Rectal smooth muscle tissue (tissue), 1 donor: ENCODE measurements around the gene LRP5.

Experiments used
- H3K27ac ChIP-seq: one replicate; pipeline ENCODE4 v1.7.0; 2013; ENCODE audit warnings: low read depth, low read length, inconsistent platforms
- H3K27me3 ChIP-seq: one replicate; pipeline ENCODE4 v1.7.0; 2013; ENCODE audit warnings: low read length; ENCODE audit not compliant: control insufficient read depth, insufficient read depth
- H3K36me3 ChIP-seq: one replicate; pipeline ENCODE4 v1.7.0; 2013; ENCODE audit warnings: low read length; ENCODE audit not compliant: control insufficient read depth, insufficient read depth
- H3K4me1 ChIP-seq: one replicate; pipeline ENCODE4 v1.7.0; 2013; ENCODE audit warnings: low read length; ENCODE audit not compliant: control insufficient read depth, insufficient read depth
- H3K4me3 ChIP-seq: one replicate; pipeline ENCODE4 v1.7.0; 2013; ENCODE audit warnings: low read length
- H3K9ac ChIP-seq: one replicate; pipeline ENCODE4 v1.7.0; 2013; ENCODE audit warnings: low read length

The LRP5 gene

DNA sequence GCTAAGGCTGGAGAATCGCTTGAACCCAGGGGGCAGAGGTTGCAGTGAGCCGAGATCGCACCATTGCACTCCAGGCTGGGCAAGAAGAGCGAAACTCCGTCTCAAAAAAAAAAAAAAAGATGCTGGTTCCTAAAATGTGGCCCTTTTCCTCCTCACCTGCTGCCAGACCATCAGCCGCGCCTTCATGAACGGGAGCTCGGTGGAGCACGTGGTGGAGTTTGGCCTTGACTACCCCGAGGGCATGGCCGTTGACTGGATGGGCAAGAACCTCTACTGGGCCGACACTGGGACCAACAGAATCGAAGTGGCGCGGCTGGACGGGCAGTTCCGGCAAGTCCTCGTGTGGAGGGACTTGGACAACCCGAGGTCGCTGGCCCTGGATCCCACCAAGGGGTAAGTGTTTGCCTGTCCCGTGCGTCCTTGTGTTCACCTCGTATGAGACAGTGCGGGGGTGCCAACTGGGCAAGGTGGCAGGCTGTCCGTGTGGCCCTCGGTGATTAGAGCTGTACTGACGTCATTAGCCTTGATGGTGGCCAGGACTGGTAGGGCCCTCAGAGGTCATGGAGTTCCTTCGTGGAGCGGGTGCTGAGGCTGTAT, 97.5 kb downstream of the LRP5 start:
- peaks cover 2% of the 10 kb centered on the region for H3K27me3 ChIP-seq
- H3K9ac ChIP-seq: no peak overlapping the region
- no peak overlapping the region for H3K27ac ChIP-seq
- H3K36me3 ChIP-seq: peaks cover 22% of the 10 kb centered on the region
- H3K4me3 ChIP-seq: no peak overlapping the region
- no peaks in the 10 kb centered on the region for H3K4me1 ChIP-seq

DNA sequence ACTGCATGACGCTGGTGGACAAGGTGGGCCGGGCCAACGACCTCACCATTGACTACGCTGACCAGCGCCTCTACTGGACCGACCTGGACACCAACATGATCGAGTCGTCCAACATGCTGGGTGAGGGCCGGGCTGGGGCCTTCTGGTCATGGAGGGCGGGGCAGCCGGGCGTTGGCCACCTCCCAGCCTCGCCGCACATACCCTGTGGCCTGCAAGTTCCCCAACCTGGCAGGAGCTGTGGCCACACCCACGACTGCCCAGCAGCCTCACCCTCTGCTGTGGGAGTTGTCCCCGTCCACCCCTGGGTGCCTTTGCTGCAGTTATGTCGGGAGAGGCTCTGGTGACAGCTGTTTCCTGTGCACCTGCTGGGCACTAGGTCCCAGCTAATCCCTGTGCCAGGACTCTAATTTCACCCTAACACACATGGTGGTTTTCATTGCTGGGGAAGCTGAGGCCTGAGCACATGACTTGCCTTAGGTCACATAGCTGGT, 99.2 kb downstream of the LRP5 start:
- no peak overlapping the region for H3K9ac ChIP-seq
- no peaks in the 10 kb centered on the region for H3K27me3 ChIP-seq
- H3K4me1 ChIP-seq: no peaks in the 10 kb centered on the region
- peaks cover 27% of the 10 kb centered on the region for H3K36me3 ChIP-seq
- no peak overlapping the region for H3K27ac ChIP-seq
- no peak overlapping the region for H3K4me3 ChIP-seq

DNA sequence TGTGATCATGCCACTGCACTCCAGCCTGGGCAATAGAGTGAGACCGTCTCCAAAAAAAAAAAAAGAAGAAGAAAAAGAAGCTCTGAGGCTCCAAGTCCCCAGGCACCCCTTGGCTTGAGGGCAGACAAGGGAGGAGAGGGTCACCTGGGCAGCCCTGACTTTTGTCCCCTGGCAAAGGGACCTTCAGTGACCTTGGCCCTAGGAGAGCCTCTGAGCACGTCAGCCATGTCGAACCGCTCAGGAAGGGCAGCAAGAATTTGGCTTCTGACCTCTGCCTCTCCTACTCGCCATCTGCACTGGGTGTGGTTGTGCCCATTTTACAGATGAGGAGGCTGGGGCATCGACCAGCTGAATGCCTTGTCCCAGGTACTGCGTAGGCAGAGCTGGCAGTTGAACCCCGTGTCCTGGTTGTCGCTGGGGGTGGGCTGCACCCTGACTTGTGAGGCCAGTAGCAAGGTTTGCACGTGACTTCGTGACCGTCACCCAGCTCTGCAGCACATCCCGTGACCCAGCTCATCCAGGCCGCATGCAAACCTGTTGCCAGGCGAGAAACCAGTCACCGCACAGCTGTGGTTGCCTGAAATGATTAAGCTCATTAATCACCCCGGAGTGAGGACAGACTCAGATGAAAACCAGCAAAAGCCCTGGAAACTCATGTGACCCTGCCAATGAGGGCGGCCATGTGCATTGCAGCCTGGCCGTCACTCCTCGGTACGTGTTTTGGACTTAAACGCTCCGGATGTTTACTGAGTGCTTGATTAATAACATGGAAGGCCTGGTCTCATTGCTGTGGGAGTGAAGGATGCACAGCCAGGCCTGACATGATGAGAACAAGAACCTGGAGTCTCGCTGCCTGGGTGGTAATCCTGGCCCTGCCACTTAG, 100.4 kb downstream of the LRP5 start:
- H3K4me3 ChIP-seq: no peak overlapping the region
- no peaks in the 10 kb centered on the region for H3K4me1 ChIP-seq
- H3K9ac ChIP-seq: no peak overlapping the region
- H3K27me3 ChIP-seq: no peaks in the 10 kb centered on the region
- peaks cover 29% of the 10 kb centered on the region for H3K36me3 ChIP-seq
- H3K27ac ChIP-seq: no peak overlapping the region

DNA sequence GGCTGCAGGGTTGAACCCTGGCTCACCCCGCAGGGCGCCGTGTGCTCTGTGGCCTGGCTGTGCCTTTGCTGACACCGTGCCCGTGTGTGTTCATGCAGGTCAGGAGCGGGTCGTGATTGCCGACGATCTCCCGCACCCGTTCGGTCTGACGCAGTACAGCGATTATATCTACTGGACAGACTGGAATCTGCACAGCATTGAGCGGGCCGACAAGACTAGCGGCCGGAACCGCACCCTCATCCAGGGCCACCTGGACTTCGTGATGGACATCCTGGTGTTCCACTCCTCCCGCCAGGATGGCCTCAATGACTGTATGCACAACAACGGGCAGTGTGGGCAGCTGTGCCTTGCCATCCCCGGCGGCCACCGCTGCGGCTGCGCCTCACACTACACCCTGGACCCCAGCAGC, 101.2 kb downstream of the LRP5 start:
- Histone ChIP-seq H3K4me3 (no peak overlapping the region), H3K27ac (no peak overlapping the region), H3K36me3 (peaks cover 31% of the 10 kb centered on the region), H3K9ac (no peak overlapping the region), H3K4me1 (no peaks in the 10 kb centered on the region), H3K27me3 (no peaks in the 10 kb centered on the region)

DNA sequence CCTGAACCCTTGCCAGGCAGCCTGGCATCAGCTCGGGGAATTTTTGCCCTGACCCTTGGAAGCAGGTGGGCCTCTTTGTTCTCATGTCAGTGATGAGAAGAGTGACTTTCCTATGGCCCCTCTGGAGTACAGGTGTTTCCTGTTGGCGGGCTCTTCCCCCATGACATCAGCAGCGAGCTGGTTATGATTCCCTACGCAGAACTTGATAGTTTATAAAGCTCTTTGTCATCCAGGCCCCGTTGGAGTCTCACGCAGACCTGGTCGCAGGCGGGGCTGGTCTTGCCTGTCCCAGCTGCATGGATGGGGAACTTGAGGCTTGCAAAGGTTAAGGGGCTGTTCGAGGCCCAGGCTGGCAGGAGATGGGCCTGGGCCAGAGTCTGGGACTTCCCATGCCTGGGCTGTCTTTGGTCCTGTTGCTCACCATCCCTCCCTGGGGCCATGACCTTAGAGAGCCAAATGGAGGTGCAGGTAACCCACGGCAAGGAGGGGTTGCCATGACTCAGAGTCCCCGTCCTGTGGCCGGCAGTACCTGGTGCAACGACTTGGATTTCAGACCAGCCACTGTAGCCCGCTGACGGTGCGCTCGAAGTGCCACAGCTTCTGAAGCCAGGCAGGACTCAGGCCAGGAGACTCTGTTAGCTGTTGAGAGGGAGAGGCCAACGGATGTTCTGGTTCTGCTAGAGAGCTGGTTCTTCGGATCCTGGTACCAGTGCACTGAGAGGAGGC, 102.3 kb downstream of the LRP5 start:
- no peak overlapping the region for H3K27ac ChIP-seq
- H3K4me3 ChIP-seq: no peak overlapping the region
- H3K9ac ChIP-seq: no peak overlapping the region
- H3K27me3 ChIP-seq: no peaks in the 10 kb centered on the region
- H3K4me1 ChIP-seq: no peaks in the 10 kb centered on the region
- H3K36me3 ChIP-seq: peaks cover 31% of the 10 kb centered on the region

DNA sequence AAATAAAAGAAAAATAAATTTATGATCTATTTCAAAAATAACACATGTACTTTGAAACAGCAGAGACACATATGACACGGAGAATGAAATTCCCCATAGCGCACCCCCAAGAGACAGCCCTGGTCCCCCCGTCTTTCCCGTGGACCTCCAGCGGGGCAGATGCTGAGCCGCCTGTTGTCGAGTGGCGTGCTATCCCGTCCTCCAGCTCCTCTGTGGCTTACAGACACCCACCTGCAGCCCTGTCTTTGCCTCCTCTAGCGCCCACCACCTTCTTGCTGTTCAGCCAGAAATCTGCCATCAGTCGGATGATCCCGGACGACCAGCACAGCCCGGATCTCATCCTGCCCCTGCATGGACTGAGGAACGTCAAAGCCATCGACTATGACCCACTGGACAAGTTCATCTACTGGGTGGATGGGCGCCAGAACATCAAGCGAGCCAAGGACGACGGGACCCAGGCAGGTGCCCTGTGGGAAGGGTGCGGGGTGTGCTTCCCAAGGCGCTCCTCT, 103.7 kb downstream of the LRP5 start:
- no peak overlapping the region for H3K27ac ChIP-seq
- H3K4me1 ChIP-seq: no peaks in the 10 kb centered on the region
- H3K9ac ChIP-seq: no peak overlapping the region
- H3K27me3 ChIP-seq: no peaks in the 10 kb centered on the region
- H3K36me3 ChIP-seq: peaks cover 31% of the 10 kb centered on the region
- no peak overlapping the region for H3K4me3 ChIP-seq

DNA sequence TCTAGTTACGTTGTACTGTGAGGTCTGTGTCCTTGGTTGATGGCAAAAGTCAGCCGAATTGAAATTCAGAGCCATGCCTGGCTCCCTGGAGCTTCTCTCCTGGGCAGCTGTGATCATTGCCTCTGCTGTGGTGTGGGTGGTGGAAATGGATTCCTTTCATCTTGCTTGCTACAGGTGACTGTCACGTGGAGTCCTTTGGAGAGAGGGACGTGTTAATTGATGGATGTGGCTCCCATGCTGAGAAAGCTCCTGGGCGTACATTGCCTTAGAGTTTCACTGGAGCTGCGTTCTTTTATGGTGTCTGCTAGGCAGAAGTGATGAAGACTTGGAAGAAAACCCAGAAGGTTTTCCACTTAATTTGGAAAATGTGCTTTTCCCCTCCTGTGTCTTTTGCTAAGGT, 106.3 kb downstream of the LRP5 start:
- Histone ChIP-seq H3K4me3 (no peak overlapping the region), H3K4me1 (no peaks in the 10 kb centered on the region), H3K36me3 (peaks cover 24% of the 10 kb centered on the region), H3K27ac (no peak overlapping the region), H3K9ac (no peak overlapping the region), H3K27me3 (no peaks in the 10 kb centered on the region)

DNA sequence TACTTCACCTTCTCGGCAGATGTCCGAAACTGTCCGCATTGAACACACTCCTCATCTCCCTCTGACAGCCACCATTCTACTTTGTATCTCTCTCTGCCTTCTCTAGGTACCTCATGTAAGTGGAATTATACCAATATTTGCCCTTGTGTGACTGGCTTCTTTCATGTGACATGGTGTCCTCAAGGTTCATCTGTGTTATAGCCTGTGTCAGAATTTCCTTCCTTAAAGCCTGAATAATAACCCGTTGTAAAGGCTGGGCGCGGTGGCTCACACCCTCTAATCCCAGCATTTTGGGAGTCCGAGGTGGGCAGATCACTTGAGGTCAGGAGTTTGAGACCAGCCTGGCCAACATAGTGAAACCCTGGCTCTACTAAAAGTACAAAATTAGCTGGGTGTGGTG, 107.8 kb downstream of the LRP5 start:
- Histone ChIP-seq H3K36me3 (peaks cover 20% of the 10 kb centered on the region), H3K27ac (no peak overlapping the region), H3K4me3 (no peak overlapping the region), H3K4me1 (no peaks in the 10 kb centered on the region), H3K9ac (no peak overlapping the region), H3K27me3 (no peaks in the 10 kb centered on the region)

DNA sequence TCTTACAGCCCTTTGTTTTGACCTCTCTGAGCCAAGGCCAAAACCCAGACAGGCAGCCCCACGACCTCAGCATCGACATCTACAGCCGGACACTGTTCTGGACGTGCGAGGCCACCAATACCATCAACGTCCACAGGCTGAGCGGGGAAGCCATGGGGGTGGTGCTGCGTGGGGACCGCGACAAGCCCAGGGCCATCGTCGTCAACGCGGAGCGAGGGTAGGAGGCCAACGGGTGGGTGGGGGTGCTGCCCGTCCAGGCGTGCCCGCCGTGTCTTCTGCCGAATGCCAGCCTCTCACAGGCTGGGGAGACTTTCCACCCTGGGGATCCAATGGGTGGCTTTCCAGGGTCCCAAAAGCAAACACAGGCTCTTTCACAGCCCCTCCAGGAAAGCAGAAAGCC, 111.1 kb downstream of the LRP5 start:
- H3K27ac ChIP-seq: no peak overlapping the region
- H3K9ac ChIP-seq: no peak overlapping the region
- peaks cover 30% of the 10 kb centered on the region for H3K36me3 ChIP-seq
- H3K27me3 ChIP-seq: no peaks in the 10 kb centered on the region
- H3K4me3 ChIP-seq: no peak overlapping the region
- H3K4me1 ChIP-seq: no peaks in the 10 kb centered on the region

DNA sequence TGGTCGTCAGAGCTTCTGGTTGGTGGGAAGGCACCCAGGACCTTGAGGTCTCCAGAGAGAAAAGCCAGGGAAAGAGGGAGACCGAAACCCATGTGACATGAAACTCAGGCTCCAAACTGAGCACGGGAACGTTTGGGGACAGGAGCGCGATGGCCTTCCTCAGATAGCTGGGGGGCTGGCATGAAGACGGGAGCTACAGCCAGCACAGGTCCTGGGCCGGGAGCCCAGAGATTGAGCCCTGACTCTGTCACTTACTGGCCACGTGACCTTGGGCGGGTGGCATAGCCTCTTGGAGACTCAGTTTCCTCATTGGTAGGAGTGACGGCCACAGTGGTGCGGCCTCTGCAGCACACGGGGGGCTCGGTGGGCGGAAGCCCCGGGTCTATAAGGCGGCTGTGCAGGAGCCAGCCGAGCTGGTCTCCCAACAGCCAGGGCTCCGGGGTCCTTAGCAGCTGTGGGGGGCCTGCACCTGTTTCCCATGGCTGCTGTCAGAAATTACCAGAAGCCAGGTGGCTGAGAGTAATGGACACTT, 111.8 kb downstream of the LRP5 start:
- Histone ChIP-seq H3K36me3 (peaks cover 32% of the 10 kb centered on the region), H3K4me3 (no peak overlapping the region), H3K9ac (no peak overlapping the region), H3K4me1 (no peaks in the 10 kb centered on the region), H3K27ac (no peak overlapping the region), H3K27me3 (no peaks in the 10 kb centered on the region)

DNA sequence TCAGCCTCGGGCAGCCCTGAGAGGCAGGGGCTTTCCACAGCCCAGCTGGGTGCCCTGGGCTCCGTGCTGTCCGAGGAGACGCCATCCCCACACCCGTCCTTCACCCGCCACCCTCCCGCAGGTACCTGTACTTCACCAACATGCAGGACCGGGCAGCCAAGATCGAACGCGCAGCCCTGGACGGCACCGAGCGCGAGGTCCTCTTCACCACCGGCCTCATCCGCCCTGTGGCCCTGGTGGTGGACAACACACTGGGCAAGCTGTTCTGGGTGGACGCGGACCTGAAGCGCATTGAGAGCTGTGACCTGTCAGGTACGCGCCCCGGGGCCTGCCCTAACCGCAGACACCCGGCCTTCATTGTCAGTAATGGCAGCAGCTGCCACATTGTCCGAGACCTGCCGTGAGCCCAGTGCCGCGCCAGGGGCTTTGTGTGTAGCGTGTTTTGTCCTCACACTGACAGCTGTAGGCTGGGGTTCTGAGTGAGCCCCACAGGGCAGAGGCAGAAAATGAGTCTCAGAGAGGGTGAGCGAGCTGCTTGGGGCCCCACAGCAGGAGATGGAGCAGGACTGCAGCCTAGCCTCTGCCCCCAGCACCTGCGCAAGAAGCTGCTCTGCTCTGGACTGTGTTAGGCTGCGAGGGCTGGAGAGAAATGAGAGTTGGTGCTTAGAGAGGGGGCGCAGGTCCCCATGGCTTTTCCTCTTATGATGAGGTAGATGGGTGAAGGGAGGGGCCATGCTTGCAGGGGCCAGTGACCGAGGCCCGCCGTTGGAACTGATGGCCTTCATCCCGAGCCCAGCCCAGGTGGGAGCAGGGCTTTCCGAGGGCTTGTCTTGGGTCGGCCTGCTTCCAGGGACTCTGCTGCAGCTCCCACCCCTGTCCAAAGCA, 112.8 kb downstream of the LRP5 start:
- no peak overlapping the region for H3K27ac ChIP-seq
- peaks cover 37% of the 10 kb centered on the region for H3K36me3 ChIP-seq
- H3K4me3 ChIP-seq: no peak overlapping the region
- no peak overlapping the region for H3K9ac ChIP-seq
- no peaks in the 10 kb centered on the region for H3K27me3 ChIP-seq
- no peaks in the 10 kb centered on the region for H3K4me1 ChIP-seq
